CD14-positive monocyte (primary cell): Measurements from ENCODE around the gene DDX6. TPM values are rescaled to one million over a fixed set of nuclear protein-coding genes. Genes with fewer than 3 reads are reported as not detected.
A peak's percentile ranks its signal among the peaks of the same experiment; 100 is the strongest.
"Not testable (repeated sequence)": the region's sequence is repeated elsewhere in the genome, so short reads cannot be mapped to it uniquely, and the experiment has no call there.

ENCODE experiments used
- DNase-seq, 3 donors: peaks; one replicate each; pipeline ENCODE4 v3.0.0-alpha.2; 2011 to 2022
- H2AFZ ChIP-seq: 2 replicates; pipeline ENCODE4 v1.6.0; 2012; ENCODE audit warnings: mild to moderate bottlenecking, low read depth, low read length, inconsistent platforms; ENCODE audit not compliant: insufficient read depth, poor library complexity, severe bottlenecking
- H3K27ac ChIP-seq, 2 donors: 1 replicate in 1 of 2; 2 replicates in 1 of 2; pipeline ENCODE4 v1.5.1; 2012 to 2013; ENCODE audit warnings: low read length in 2 of 2, control low read depth in 1 of 2, inconsistent platforms in 1 of 2, low read depth in 1 of 2, mild to moderate bottlenecking in 1 of 2
- H3K27me3 ChIP-seq, 2 donors: one replicate each; pipeline versions ENCODE4 v1.6.0 to v1.6.1; 2011 to 2013; ENCODE audit warnings: low read length in 2 of 2; ENCODE audit not compliant: control insufficient read depth in 2 of 2, insufficient read depth in 2 of 2
- H3K36me3 ChIP-seq, 2 donors: replicated peaks in 1 of 2; 1 replicate in 1 of 2; 2 replicates in 1 of 2; pipeline versions ENCODE4 v1.5.1 to v1.6.1; 2012 to 2013; ENCODE audit warnings: low read length in 2 of 2, control low read depth in 1 of 2, inconsistent platforms in 1 of 2, mild to moderate bottlenecking in 1 of 2; ENCODE audit not compliant: insufficient read depth in 2 of 2, control insufficient read depth in 1 of 2
- H3K4me1 ChIP-seq, 2 donors: 1 replicate in 1 of 2; 2 replicates in 1 of 2; pipeline versions ENCODE4 v1.5.1 to v1.6.1; 2012 to 2013; ENCODE audit warnings: low read length in 2 of 2, control low read depth in 1 of 2, inconsistent platforms in 1 of 2, mild to moderate bottlenecking in 1 of 2, moderate library complexity in 1 of 2; ENCODE audit not compliant: insufficient read depth in 2 of 2, control insufficient read depth in 1 of 2
- H3K4me2 ChIP-seq: replicated peaks from 2 replicates; pipeline ENCODE3; 2012; ENCODE audit warnings: low read length, moderate library complexity, mild to moderate bottlenecking; ENCODE audit not compliant: poor library complexity, severe bottlenecking; ENCODE audit errors: extremely low read depth
- H3K4me3 ChIP-seq, 3 experiments: fragments of 200-600 bp in 1 of 3; sonication (generic) in 1 of 3; replicated peaks in 1 of 3; 1 replicate in 2 of 3; 2 replicates in 1 of 3; pipeline ENCODE4 v1.5.1; 2011 to 2013; ENCODE audit warnings: low read length in 3 of 3, mild to moderate bottlenecking in 3 of 3, control low read depth in 2 of 3, low read depth in 2 of 3, inconsistent platforms in 1 of 3, moderate library complexity in 1 of 3
- H3K79me2 ChIP-seq: 2 replicates; pipeline ENCODE4 v1.6.0; 2012; ENCODE audit warnings: mild to moderate bottlenecking, control low read depth, inconsistent platforms, low read length, moderate library complexity; ENCODE audit not compliant: insufficient read depth
- H3K9ac ChIP-seq: 2 replicates; pipeline ENCODE4 v1.6.0; 2017; ENCODE audit warnings: low read length, mild to moderate bottlenecking; ENCODE audit not compliant: insufficient read depth, poor library complexity, severe bottlenecking
- H3K9me3 ChIP-seq, 2 donors: replicated peaks in 1 of 2; 1 replicate in 1 of 2; 2 replicates in 1 of 2; pipeline versions ENCODE4 v1.5.1 to v1.6.1; 2012 to 2013; ENCODE audit warnings: low read length in 2 of 2, control low read depth in 1 of 2; ENCODE audit not compliant: control insufficient read depth in 1 of 2, insufficient read depth in 1 of 2
- H4K20me1 ChIP-seq: 2 replicates; pipeline ENCODE4 v1.6.0; 2012; ENCODE audit warnings: mild to moderate bottlenecking, low read length, control low read depth, moderate library complexity; ENCODE audit not compliant: insufficient read depth
- H3K27ac Mint-ChIP-seq, 7 donors: one replicate each; pipeline ENCODE4 v1.8.0; 2020; ENCODE audit warnings: mild to moderate bottlenecking in 7 of 7, mixed read lengths in 7 of 7, moderate library complexity in 6 of 7, inconsistent platforms in 2 of 7
- H3K27me3 Mint-ChIP-seq, 3 donors: one replicate each; pipeline ENCODE4 v1.8.0; 2021 to 2022; ENCODE audit warnings: low read depth in 3 of 3, mild to moderate bottlenecking in 3 of 3, mixed read lengths in 3 of 3, moderate library complexity in 3 of 3, inconsistent platforms in 1 of 3
- H3K36me3 Mint-ChIP-seq, 2 donors: one replicate each; pipeline ENCODE4 v1.8.0; 2020; ENCODE audit warnings: mixed read lengths in 2 of 2, inconsistent platforms in 1 of 2, mild to moderate bottlenecking in 1 of 2
- H3K4me1 Mint-ChIP-seq: one replicate; pipeline ENCODE4 v1.8.0; 2020; ENCODE audit warnings: mild to moderate bottlenecking, mixed read lengths
- H3K4me3 Mint-ChIP-seq, 2 donors: one replicate each; pipeline ENCODE4 v1.8.0; 2020; ENCODE audit warnings: mild to moderate bottlenecking in 2 of 2, mixed read lengths in 2 of 2, moderate library complexity in 1 of 2
- H3K9me3 Mint-ChIP-seq, 7 donors: one replicate each; pipeline ENCODE4 v1.8.0; 2020 to 2022; ENCODE audit warnings: mixed read lengths in 7 of 7, mild to moderate bottlenecking in 6 of 7, moderate library complexity in 6 of 7, inconsistent platforms in 2 of 7
- CTCF ChIP-seq: fragments of 200-600 bp; IDR thresholded peaks from one replicate; pipeline ENCODE4 v1.8.0; 2022; ENCODE audit warnings: antibody characterized with exemption, mild to moderate bottlenecking
- WGBS: methylation state at CpG from one replicate; pipeline ENCODE4 v1.1.5; 2013; ENCODE audit warnings: missing lambda C conversion rate; ENCODE audit not compliant: insufficient coverage; 5-methylcytosine and 5-hydroxymethylcytosine counted together
- intact Hi-C, 2 donors: fragments of 100-400 bp; cut with micrococcal nuclease; formaldehyde crosslinking; loops; one replicate each; pipeline versions ENCODE4 v1.15.0 to v1.15.1; 2023
- polyA plus RNA-seq, 3 donors: library from polyadenylated mRNA; depleted of rRNA in 1 of 3; unstranded in 2 of 3; stranded (reverse) in 1 of 3; fragments of 300-500 nt in 2 of 3; fragments of >200 nt in 1 of 3; fragmentation: Illumina TruSeq in 2 of 3; gene quantifications; 1 replicate in 2 of 3; 2 replicates in 1 of 3; pipeline ENCODE4 v1.2.3, GENCODE V29; 2012 to 2021

The DDX6 gene
- polyA plus RNA-seq, 3 donors = 17.8 to 31.9 (median 28.0) TPM

GRCh38 chr11:118763041-118763440, 27.9 kb downstream of the DDX6 start:
- Histone ChIP-seq H2AFZ (no peak overlapping the region), H3K9ac (no peak overlapping the region), H3K4me3 (no peak overlapping the region), H4K20me1 (peaks cover 100% of the 10 kb centered on the region), H3K79me2 (peaks cover 68% of the 10 kb centered on the region), H3K4me1 (no peaks in the 10 kb centered on the region), H3K27me3 (no peaks in the 10 kb centered on the region), H3K4me2 (no peak overlapping the region), H3K27ac (no peak overlapping the region), H3K9me3 (no peaks in the 10 kb centered on the region), H3K36me3 (peaks cover 90 to 98% of the 10 kb centered on the region in 2 donors)
- Mint-ChIP-seq H3K4me3 (no peak overlapping the region), H3K27me3 (no peaks in the 10 kb centered on the region), H3K4me1 (no peaks in the 10 kb centered on the region), H3K36me3 (peaks cover 75 to 97% of the 10 kb centered on the region in 2 donors), H3K27ac (no peak overlapping the region), H3K9me3 (no peaks in the 10 kb centered on the region)
- no peak for TF ChIP-seq CTCF
- DNase-seq = no peak
- intact Hi-C loops = no loop called here
- no CpG with 5 or more reads among the region's 2 CpGs for WGBS

- H3K4me1 ChIP-seq, H3K27me3 Mint-ChIP-seq, intact Hi-C loops, DNase-seq, H3K27me3 ChIP-seq, H3K4me2 ChIP-seq, H3K4me3 Mint-ChIP-seq, H3K27ac ChIP-seq, H2AFZ ChIP-seq, H3K4me3 ChIP-seq, H3K9me3 Mint-ChIP-seq, H3K9me3 ChIP-seq, H3K9ac ChIP-seq, H3K4me1 Mint-ChIP-seq: not testable (repeated sequence)
- Histone ChIP-seq H3K36me3 (peaks cover 90 to 97% of the 10 kb centered on the region in 2 donors), H3K79me2 (peaks cover 59% of the 10 kb centered on the region), H4K20me1 (peaks cover 100% of the 10 kb centered on the region)
- Mint-ChIP-seq H3K27ac (peak overlapping the region in 2 of 7 donors; percentile 3 to 60), H3K36me3 (peaks cover 71 to 96% of the 10 kb centered on the region in 2 donors)
- WGBS = 93% methylated on average over 3 of the region's 10 CpGs
Observed at GRCh38 chr11:118761981-118762380, 29.0 kb downstream of the DDX6 start.
